Neural progenitor cell (in vitro differentiated cells): ENCODE results near the gene PPP5C.

ENCODE experiments used
- EZH2 ChIP-seq: fragments of 200-600 bp; sonication (generic); IDR thresholded peaks from 2 replicates; pipeline ENCODE4 v1.6.1; 2017; ENCODE audit warnings: antibody characterized with exemption, mild to moderate bottlenecking, moderate library complexity
- EZH2phosphoT487 ChIP-seq: fragments of 200-600 bp; sonication (generic); IDR thresholded peaks from 2 replicates; pipeline ENCODE4 v1.6.1; 2017; ENCODE audit warnings: antibody characterized with exemption
- TF ChIP-seq, protein P1 (sequence below): fragments of 200-600 bp; sonication (generic); IDR thresholded peaks from 2 replicates; pipeline ENCODE4 v1.5.1; 2017; ENCODE audit warnings: antibody characterized with exemption, mild to moderate bottlenecking

DNA sequence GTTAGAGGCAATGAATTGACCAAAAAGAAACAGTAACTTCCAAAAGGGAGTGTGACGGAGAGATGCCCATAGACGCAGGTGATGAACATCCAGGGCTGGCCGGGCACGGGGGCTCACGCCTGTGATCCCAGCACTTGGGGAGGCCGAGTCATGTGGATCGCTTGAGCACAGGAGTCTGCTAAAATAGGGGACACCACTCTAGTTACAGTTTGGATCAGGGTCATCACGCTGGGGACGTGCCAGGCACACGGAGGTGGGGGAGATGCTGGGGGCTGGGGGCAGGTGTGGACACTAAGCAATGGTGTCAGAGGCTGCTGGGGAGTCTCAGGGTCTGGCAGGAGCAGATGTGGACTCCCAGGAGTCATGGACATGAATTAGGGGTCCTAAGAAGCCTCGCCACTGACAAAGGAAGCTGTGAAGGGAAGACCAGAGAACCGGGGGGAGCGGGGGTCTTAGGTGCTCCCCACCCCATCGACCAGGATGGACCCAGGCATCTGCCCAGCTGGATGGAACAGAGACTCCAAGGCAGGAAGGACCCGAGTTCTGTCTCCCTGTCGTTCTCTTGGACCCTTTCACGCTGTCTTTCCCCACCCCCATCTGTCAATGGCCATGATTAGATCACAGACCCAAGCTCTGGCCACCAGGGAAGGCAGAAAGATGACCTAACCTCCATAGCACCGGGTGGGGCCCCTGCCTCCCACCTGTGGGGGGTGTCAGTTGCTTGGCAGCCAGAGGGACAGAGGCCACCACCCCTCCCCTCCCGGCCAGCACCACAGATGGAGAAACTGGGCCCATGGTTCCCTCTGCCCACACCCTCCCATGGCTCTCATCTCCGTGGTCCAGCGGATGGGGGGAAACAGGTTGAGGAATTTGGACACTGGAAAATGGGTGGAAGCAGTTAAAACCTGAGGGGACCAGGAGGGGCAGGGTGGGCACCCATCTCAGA, 46.8 kb downstream of the PPP5C start:
- TF ChIP-seq, protein P1, sequence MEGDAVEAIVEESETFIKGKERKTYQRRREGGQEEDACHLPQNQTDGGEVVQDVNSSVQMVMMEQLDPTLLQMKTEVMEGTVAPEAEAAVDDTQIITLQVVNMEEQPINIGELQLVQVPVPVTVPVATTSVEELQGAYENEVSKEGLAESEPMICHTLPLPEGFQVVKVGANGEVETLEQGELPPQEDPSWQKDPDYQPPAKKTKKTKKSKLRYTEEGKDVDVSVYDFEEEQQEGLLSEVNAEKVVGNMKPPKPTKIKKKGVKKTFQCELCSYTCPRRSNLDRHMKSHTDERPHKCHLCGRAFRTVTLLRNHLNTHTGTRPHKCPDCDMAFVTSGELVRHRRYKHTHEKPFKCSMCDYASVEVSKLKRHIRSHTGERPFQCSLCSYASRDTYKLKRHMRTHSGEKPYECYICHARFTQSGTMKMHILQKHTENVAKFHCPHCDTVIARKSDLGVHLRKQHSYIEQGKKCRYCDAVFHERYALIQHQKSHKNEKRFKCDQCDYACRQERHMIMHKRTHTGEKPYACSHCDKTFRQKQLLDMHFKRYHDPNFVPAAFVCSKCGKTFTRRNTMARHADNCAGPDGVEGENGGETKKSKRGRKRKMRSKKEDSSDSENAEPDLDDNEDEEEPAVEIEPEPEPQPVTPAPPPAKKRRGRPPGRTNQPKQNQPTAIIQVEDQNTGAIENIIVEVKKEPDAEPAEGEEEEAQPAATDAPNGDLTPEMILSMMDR = no peak
- TF ChIP-seq EZH2 = no peak
- no peak for TF ChIP-seq EZH2phosphoT487
